ENCODE data around the gene MLLT6. TPM values are rescaled to one million over a fixed set of nuclear protein-coding genes. Genes with fewer than 3 reads are reported as not detected.

MLLT6 gene
- total and polyA plus RNA-seq, 8 donors: 80.0 to 143 (median 116) TPM

DNA sequence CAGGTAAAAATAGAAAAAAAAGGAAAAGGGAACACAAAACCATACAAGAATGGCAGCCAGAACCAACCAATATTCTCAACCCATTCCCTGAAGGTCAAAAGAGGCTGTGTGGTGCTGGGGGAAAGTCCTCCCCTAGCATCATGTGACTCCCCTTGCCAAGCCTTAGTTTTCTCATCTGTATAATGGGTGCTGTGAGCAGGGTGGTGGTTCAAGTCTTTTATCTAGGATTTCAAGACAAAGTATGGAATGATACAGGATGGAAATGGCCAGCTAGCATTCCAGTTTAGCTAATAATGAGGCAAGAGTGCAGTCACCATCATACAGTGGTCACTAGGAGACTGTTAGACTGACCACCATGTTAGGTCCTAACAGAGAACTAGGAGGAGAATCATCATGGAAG, 68.2 kb downstream of the MLLT6 start:
- no peak overlapping the region for H3K4me3 ChIP-seq
- ATAC-seq: no peak
- H3K36me3 ChIP-seq: peaks cover 0 to 100% of the 10 kb centered on the region in 2 donors
- no peaks in the 10 kb centered on the region for H3K27me3 ChIP-seq
- no peak overlapping the region for H3K27ac ChIP-seq
- H3K4me1 ChIP-seq: peaks cover 1 to 5% of the 10 kb centered on the region in 2 donors
- TF ChIP-seq, protein P1, sequence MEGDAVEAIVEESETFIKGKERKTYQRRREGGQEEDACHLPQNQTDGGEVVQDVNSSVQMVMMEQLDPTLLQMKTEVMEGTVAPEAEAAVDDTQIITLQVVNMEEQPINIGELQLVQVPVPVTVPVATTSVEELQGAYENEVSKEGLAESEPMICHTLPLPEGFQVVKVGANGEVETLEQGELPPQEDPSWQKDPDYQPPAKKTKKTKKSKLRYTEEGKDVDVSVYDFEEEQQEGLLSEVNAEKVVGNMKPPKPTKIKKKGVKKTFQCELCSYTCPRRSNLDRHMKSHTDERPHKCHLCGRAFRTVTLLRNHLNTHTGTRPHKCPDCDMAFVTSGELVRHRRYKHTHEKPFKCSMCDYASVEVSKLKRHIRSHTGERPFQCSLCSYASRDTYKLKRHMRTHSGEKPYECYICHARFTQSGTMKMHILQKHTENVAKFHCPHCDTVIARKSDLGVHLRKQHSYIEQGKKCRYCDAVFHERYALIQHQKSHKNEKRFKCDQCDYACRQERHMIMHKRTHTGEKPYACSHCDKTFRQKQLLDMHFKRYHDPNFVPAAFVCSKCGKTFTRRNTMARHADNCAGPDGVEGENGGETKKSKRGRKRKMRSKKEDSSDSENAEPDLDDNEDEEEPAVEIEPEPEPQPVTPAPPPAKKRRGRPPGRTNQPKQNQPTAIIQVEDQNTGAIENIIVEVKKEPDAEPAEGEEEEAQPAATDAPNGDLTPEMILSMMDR (IDR thresholded peaks at IDR 0.05): no peak
- intact Hi-C loops (cut with DNase I): no loop called here
- DNase-seq: no peak
- H3K9me3 ChIP-seq: no peaks in the 10 kb centered on the region

DNA sequence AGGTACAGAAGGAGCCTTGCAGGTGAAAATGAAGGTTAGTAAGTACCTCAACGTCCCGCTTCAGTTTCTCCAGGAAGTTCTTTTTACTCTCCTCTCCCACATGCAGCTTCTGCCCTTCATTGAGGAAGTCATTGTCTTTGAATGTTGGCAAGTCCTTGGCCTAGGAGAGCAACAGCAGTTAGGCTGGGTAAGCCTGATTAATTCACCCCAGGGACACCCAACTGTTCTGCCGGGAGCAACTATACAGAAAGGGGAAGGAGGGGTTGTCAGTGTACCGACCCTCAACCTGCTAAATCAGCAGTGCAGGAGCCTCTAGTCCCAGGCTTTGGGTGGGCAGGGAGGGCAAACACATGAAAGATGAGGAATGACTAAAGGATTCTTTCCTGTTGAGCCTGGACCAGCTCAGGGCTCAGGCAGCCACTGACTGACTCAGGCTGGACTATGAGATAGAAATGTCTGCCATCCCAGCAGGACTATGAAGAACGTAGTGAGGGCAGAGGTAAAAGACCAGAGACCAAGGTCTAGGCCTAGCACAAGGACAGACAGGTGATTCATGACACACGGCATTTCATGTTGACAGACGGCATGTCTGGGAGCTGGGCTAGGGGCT, 72.7 kb downstream of the MLLT6 start:
- Histone ChIP-seq H3K9me3 (no peaks in the 10 kb centered on the region), H3K27ac (no peak overlapping the region), H3K36me3 (peaks cover 0 to 100% of the 10 kb centered on the region in 2 donors), H3K4me1 (no peaks in the 10 kb centered on the region), H3K4me3 (no peak overlapping the region), H3K27me3 (no peaks in the 10 kb centered on the region)
- intact Hi-C loops (cut with DNase I): no loop called here
- TF ChIP-seq, protein P1 (IDR thresholded peaks at IDR 0.05): no peak
- DNase-seq (no peak), ATAC-seq (no peak)

Small RNA genes within 50 kb of the gene (microRNA-seq; reads per million reads assigned to microRNA genes)
- 0.34 to 0.55 reads per million in 2 donors for gene MIR4726
- gene MIR4734: 0.14 to 0.34 reads per million in 2 donors

Other genes with a start within 250 kb of the MLLT6 start
- gene SRCIN1, start 99.3 kb upstream of the MLLT6 start, total RNA-seq: 1 to 10 TPM; 2.7 to 2.8 TPM
- gene SRCIN1, start 99.3 kb upstream of the MLLT6 start, polyA plus RNA-seq (ENCODE audit: insufficient read length in 6 of 6): 10 to 100 TPM in 2 of 6 donors, 1 to 10 TPM in 4; 5.6 to 10.6 (median 8.5) TPM
- 1 to 10 TPM; 1.5 to 2.1 TPM for gene EPOP, start 30.3 kb upstream of the MLLT6 start, total RNA-seq
- gene EPOP, start 30.3 kb upstream of the MLLT6 start, polyA plus RNA-seq (ENCODE audit: insufficient read length in 6 of 6): 1 to 10 TPM; 1.6 to 2.1 (median 1.7) TPM
- gene CISD3, start 25.1 kb downstream of the MLLT6 start, total RNA-seq: 10 to 100 TPM; 32.9 to 49.2 TPM
- gene CISD3, start 25.1 kb downstream of the MLLT6 start, polyA plus RNA-seq (ENCODE audit: insufficient read length in 6 of 6): 10 to 100 TPM in 4 of 6 donors, 1 to 10 TPM in 2; 8.6 to 19.4 (median 12.1) TPM
- gene PCGF2, start 43.1 kb downstream of the MLLT6 start, total RNA-seq: 10 to 100 TPM; 40.0 to 49.5 TPM
- 100 to 1,000 TPM in 1 of 6 donors, 10 to 100 TPM in 5; 73.8 to 102 (median 90.0) TPM for gene PCGF2, start 43.1 kb downstream of the MLLT6 start, polyA plus RNA-seq (ENCODE audit: insufficient read length in 6 of 6)
- gene PSMB3, start 47.5 kb downstream of the MLLT6 start, total RNA-seq: 100 to 1,000 TPM; 123 to 191 TPM
- gene PSMB3, start 47.5 kb downstream of the MLLT6 start, polyA plus RNA-seq (ENCODE audit: insufficient read length in 6 of 6): 10 to 100 TPM; 84.9 to 96.1 (median 87.9) TPM
- gene PIP4K2B, start 94.3 kb downstream of the MLLT6 start, total RNA-seq: 10 to 100 TPM; 39.8 to 43.3 TPM
- 10 to 100 TPM; 84.8 to 94.3 (median 88.2) TPM for gene PIP4K2B, start 94.3 kb downstream of the MLLT6 start, polyA plus RNA-seq (ENCODE audit: insufficient read length in 6 of 6)
- gene CWC25, start 120.0 kb downstream of the MLLT6 start, total RNA-seq: 10 to 100 TPM; 15.0 to 22.3 TPM
- gene CWC25, start 120.0 kb downstream of the MLLT6 start, polyA plus RNA-seq (ENCODE audit: insufficient read length in 6 of 6): 10 to 100 TPM; 24.1 to 29.3 (median 27.0) TPM
- 1,000 to 10,000 TPM; 1,144 to 1,160 TPM for gene RPL23, start 148.4 kb downstream of the MLLT6 start, total RNA-seq
- 1,000 to 10,000 TPM; 2,610 to 3,076 (median 2,714) TPM for gene RPL23, start 148.4 kb downstream of the MLLT6 start, polyA plus RNA-seq (ENCODE audit: insufficient read length in 6 of 6)
- 100 to 1,000 TPM; 163 to 172 TPM for gene LASP1, start 164.8 kb downstream of the MLLT6 start, total RNA-seq
- gene LASP1, start 164.8 kb downstream of the MLLT6 start, polyA plus RNA-seq (ENCODE audit: insufficient read length in 6 of 6): 100 to 1,000 TPM; 141 to 175 (median 155) TPM